PC-3 (cell line): Measurements from ENCODE around the gene UBE2E1.

ENCODE experiments used
- EZH2 ChIP-seq: fragments of 300-600 bp; sonication (generic); IDR thresholded peaks from one replicate; pipeline ENCODE4 v1.6.1; 2017; ENCODE audit warnings: antibody characterized with exemption, mild to moderate bottlenecking, low read length; ENCODE audit not compliant: unreplicated experiment
- EZH2phosphoT487 ChIP-seq: fragments of 300-600 bp; sonication (generic); IDR thresholded peaks from 2 replicates; pipeline ENCODE4 v1.6.1; 2018; ENCODE audit warnings: mild to moderate bottlenecking, antibody characterized with exemption, low read length, borderline replicate concordance
- TF ChIP-seq, protein P1 (sequence below): fragments of 300-600 bp; sonication (generic); conservative IDR thresholded peaks from 2 replicates; pipeline ENCODE4 v1.5.1; 2017; ENCODE audit warnings: antibody characterized with exemption, low read depth, mild to moderate bottlenecking, low read length

DNA sequence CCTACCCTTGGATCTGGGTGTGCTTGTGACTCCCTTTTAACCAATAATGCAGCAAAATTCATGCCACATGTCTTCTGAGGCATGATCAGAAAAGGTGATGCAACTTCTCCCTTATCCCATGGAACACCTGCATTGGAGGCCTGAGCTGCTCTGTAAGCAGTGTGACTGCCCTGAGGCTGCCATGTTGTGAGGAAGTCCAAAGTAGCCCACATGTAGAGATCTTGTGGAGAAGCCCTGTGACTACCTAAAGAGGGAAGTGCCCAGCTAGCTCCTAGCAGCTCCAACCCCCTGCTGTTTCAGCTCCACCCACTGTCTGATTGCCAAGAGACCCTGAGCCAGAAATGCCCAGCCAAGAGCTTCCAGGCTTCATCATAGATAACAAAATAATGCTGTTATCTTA lies 132.9 kb downstream of the UBE2E1 start:
- TF ChIP-seq, protein P1, sequence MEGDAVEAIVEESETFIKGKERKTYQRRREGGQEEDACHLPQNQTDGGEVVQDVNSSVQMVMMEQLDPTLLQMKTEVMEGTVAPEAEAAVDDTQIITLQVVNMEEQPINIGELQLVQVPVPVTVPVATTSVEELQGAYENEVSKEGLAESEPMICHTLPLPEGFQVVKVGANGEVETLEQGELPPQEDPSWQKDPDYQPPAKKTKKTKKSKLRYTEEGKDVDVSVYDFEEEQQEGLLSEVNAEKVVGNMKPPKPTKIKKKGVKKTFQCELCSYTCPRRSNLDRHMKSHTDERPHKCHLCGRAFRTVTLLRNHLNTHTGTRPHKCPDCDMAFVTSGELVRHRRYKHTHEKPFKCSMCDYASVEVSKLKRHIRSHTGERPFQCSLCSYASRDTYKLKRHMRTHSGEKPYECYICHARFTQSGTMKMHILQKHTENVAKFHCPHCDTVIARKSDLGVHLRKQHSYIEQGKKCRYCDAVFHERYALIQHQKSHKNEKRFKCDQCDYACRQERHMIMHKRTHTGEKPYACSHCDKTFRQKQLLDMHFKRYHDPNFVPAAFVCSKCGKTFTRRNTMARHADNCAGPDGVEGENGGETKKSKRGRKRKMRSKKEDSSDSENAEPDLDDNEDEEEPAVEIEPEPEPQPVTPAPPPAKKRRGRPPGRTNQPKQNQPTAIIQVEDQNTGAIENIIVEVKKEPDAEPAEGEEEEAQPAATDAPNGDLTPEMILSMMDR: no peak
- TF ChIP-seq EZH2: no peak
- TF ChIP-seq EZH2phosphoT487: no peak
